Adrenal gland (tissue), 5 donors: ENCODE data around the gene CDC34.

ENCODE experiments used
- CTCF ChIP-seq, 6 experiments: fragments of 450-650 bp in 4 of 6; fragments of 200-600 bp in 2 of 6; sonication (generic) in 1 of 6; IDR thresholded peaks; 1 replicate in 5 of 6; 2 replicates in 1 of 6; pipeline versions ENCODE4 v1.5.1 to v1.8.0; 2016 to 2021; ENCODE audit warnings: antibody characterized with exemption in 6 of 6, mild to moderate bottlenecking in 2 of 6, moderate library complexity in 1 of 6
- POLR2A ChIP-seq, 2 donors: fragments of 450-650 bp; IDR thresholded peaks; one replicate each; pipeline ENCODE4 v1.6.1; 2017; ENCODE audit warnings: antibody characterized with exemption in 2 of 2, mild to moderate bottlenecking in 2 of 2, moderate library complexity in 1 of 2
- donor health status: DM: no; HTN: no; CAD: no.

- TF ChIP-seq CTCF (IDR thresholded peaks at IDR 0.05): no peak
- TF ChIP-seq POLR2A (IDR thresholded peaks at IDR 0.05): no peak
Observed at GRCh38 chr19:590750-591098, 59.2 kb downstream of the CDC34 start.
